Neutrophil (primary cell): ENCODE data around the gene PBX2.

Source experiments
- H3K27ac ChIP-seq: fragments of 200-600 bp; sonication (generic); 2 replicates; pipeline ENCODE4 v1.5.1; 2016; ENCODE audit warnings: mild to moderate bottlenecking, moderate library complexity
- H3K27me3 ChIP-seq: fragments of 200-600 bp; sonication (generic); 2 replicates; pipeline ENCODE4 v1.6.0; 2016; ENCODE audit warnings: mild to moderate bottlenecking
- H3K36me3 ChIP-seq: fragments of 200-600 bp; sonication (generic); 2 replicates; pipeline ENCODE4 v1.5.1; 2017
- H3K4me1 ChIP-seq, 2 experiments: fragments of 200-600 bp in 1 of 2; sonication (generic) in 1 of 2; 1 replicate in 1 of 2; 2 replicates in 1 of 2; pipeline versions ENCODE4 v1.5.1 to v1.6.1; 2013 to 2016; ENCODE audit warnings: low read depth in 1 of 2, low read length in 1 of 2, mild to moderate bottlenecking in 1 of 2, moderate library complexity in 1 of 2; ENCODE audit not compliant: control insufficient read depth in 1 of 2, insufficient read depth in 1 of 2
- H3K4me3 ChIP-seq, 2 experiments: fragments of 200-600 bp in 1 of 2; sonication (generic) in 1 of 2; 1 replicate in 1 of 2; 2 replicates in 1 of 2; pipeline ENCODE4 v1.5.1; 2013 to 2016; ENCODE audit warnings: low read depth in 1 of 2, low read length in 1 of 2, mild to moderate bottlenecking in 1 of 2, moderate library complexity in 1 of 2
- H3K9me3 ChIP-seq: fragments of 200-600 bp; sonication (generic); 2 replicates; pipeline ENCODE4 v1.5.1; 2016
- TF ChIP-seq, protein P1 (sequence below): fragments of 200-600 bp; sonication (generic); IDR thresholded peaks from 2 replicates; pipeline ENCODE4 v1.5.1; 2016; ENCODE audit warnings: antibody characterized with exemption

PBX2 gene

DNA sequence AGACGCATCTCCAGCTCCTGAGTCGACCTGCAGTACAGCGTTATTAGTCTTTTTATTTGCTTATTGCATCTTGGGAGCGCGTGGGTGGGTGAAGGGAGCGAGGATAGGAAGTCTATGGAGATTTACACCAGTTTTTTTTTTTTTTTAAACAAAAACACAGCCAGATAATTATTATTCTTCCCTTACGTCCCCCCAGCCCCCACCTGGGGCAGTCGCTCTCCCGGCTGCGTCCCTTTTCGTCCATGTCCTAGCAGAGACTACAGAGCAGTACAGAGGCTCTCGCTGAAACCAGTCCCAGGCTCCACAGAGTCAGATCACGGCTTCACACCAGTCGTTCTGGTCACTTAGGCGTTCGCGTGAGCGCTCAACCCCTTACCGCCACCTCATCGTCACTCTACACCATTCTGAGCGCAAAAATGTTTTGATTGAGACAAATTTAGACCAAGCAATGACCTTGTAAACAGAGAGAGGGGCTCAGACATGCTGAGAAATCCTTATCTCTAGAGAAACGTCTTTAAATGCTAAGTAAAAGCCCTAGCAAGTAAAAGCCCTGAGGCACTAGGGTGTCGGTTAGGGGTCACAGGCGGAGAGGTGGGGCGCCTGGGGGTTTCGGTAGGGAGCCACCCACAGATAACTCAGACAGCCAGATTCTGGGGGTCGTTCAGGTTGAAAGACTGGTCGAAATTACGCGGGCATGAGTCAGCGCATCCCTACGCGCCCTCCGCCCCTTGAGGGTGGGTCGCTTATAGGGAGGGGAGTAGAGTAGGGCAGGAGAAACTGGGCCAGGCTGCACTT, 37.0 kb downstream of the PBX2 start:
- peaks cover 74% of the 10 kb centered on the region for H3K27me3 ChIP-seq
- no peak overlapping the region for H3K4me3 ChIP-seq

DNA sequence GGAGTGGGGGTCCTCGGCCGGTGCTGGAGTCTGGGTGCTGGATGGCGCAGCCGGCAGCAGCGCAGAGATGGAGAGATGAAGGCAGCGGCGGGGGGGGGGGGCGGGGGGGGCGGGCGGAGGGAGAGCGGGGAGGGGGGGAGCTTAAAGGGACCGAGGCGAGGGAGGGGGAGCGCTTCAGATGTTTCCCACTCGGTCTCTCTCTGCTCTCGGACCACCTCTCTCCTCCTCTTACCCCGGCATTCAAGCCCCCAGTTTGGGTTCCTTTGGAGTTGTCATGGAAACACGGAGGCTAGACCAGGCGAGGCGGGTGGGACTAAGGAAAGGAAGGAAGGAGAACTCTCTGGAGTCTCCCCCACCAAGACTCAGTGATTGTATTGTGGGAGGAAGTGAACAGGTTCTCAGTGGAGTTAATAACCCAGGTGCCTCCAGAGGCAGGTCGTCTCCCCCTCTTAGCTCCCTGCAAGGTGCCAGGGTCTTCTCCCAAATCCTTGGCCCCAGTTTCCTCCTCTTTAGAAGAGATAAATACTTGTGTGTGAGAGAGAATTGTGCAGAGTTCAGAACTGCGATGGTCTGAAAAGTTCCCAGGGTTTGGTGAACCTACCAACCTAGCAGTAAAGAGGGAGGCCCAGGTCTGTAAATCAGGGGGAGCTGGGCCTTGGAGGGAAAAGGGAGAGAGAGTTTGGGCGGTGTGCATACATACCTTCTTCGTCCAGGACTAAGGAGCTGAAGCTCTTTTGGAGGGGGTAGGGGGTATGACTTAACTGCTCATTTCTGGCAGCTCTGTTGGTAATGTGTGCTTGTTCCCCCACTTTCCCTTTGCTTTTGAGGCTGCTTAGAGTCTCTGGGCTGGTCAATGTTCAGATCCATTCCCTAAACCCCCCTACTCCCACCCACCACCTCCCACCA, 37.9 kb downstream of the PBX2 start, which contains the start of gene PRRT1:
PRRT1 (minus strand) TSS at position 77 of the 906 bp plus-strand sequence. CDS start 112 bp downstream, outside the sequence.
- Histone ChIP-seq H3K36me3 (no peaks in the 10 kb centered on the region), H3K9me3 (no peaks in the 10 kb centered on the region), H3K4me1 (peaks cover 25 to 27% of the 10 kb centered on the region in 2 experiments), H3K27me3 (peaks cover 82% of the 10 kb centered on the region), H3K27ac (no peak within 1 kb of the TSS), H3K4me3 (no peak within 1 kb of the TSS)
- TF ChIP-seq, protein P1, sequence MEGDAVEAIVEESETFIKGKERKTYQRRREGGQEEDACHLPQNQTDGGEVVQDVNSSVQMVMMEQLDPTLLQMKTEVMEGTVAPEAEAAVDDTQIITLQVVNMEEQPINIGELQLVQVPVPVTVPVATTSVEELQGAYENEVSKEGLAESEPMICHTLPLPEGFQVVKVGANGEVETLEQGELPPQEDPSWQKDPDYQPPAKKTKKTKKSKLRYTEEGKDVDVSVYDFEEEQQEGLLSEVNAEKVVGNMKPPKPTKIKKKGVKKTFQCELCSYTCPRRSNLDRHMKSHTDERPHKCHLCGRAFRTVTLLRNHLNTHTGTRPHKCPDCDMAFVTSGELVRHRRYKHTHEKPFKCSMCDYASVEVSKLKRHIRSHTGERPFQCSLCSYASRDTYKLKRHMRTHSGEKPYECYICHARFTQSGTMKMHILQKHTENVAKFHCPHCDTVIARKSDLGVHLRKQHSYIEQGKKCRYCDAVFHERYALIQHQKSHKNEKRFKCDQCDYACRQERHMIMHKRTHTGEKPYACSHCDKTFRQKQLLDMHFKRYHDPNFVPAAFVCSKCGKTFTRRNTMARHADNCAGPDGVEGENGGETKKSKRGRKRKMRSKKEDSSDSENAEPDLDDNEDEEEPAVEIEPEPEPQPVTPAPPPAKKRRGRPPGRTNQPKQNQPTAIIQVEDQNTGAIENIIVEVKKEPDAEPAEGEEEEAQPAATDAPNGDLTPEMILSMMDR: no peak

More for the DNA sequence above, 37.0 kb downstream of the PBX2 start:
- Histone ChIP-seq H3K27ac (no peak overlapping the region), H3K4me1 (peaks cover 25 to 27% of the 10 kb centered on the region in 2 experiments), H3K36me3 (no peaks in the 10 kb centered on the region), H3K9me3 (no peaks in the 10 kb centered on the region)
- TF ChIP-seq, protein P1: no peak

DNA sequence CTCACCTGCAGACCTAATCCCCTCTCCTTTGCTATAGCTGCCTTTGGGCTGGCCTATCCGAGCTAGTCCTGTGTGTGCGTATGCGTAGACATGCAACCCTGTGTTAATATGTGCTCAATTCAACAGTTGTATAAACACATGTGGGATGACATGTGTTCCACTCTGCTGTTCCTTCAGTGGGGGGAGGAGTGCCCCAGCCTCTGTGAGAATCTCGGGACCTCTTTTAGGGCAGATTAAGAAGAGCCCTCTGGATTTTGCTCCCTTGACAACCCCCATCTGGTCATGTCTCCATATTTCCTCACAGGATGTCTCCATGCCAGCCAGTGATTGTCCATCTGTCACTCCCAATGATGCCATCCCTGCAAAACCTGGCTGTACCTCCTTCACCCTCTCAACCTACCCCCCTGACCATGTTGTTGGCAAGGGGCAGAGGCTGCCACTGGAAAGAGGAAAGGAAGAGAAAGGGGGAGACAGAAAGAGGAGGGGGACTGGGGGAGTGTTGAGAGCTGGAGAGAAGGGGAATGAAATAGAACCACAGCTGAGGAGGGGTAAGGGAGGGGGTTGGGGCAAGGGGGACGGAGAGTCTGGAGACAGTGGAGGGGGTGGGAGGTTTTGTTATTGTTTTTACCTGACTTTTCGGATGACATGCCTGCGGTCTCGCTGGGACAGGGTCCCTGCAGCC, 38.7 kb downstream of the PBX2 start:
- TF ChIP-seq, protein P1: no peak
- no peak overlapping the region for H3K4me3 ChIP-seq
- H3K9me3 ChIP-seq: no peaks in the 10 kb centered on the region
- no peaks in the 10 kb centered on the region for H3K36me3 ChIP-seq
- H3K4me1 ChIP-seq: peaks cover 25 to 27% of the 10 kb centered on the region in 2 experiments
- H3K27ac ChIP-seq: no peak overlapping the region
- peaks cover 90% of the 10 kb centered on the region for H3K27me3 ChIP-seq

DNA sequence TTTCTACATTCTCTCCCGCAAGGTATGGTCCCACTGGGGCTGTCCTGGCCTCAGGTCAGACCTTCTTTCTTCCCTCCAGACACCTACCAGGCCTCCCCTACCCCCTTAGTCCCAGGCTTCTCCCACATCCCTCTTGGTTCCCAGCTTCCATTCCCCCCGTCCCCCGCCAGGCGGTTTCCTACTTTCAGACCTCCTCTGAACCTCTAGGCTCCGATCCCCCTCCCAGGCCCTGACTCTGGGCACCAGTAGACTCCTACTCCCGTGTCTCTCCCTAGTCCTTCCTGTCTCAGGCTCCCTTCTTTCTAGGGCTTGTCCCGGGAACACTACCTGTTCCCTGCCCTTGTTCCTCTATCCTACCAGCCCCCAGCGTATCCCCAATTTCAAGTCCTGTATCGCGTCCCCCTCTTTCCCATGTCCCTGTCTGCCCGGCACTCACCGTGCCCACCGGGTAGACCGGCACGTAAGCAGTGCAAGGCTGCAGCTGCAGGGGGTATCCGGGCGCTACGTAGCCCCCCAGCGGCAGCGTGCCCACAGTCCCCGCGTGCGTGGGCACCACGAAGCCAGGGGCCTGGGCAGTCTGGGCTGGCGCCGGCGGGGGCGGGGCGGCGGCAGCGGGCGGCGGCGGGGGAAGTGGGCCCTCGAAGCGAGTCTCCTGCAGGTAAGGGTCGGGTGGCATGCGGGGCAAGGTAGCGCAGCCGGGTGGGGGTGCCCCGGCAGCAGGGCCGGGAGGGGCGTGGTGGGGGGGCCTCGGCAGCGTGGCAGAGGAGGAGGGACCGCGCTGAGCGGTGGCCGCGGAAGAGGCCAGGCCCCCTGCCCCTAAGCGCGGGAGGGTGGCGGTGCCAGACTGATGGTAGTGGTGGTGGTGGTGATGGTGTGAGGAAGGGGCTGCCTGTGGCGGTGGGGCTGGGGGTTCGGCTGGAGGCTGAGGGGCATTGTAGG, 39.8 kb downstream of the PBX2 start:
- TF ChIP-seq, protein P1: no peak
- Histone ChIP-seq H3K9me3 (no peaks in the 10 kb centered on the region), H3K27ac (no peak overlapping the region), H3K4me3 (no peak overlapping the region), H3K36me3 (no peaks in the 10 kb centered on the region), H3K27me3 (peaks cover 95% of the 10 kb centered on the region), H3K4me1 (peaks cover 25 to 27% of the 10 kb centered on the region in 2 experiments)
